Chondrocyte (in vitro differentiated cells): ENCODE measurements around the gene LTBP3. TPM values are rescaled to one million over a fixed set of nuclear protein-coding genes. Genes with fewer than 3 reads are reported as not detected.

Source experiments
- DNase-seq: peaks from one replicate; pipeline ENCODE4 v3.0.0; 2021; ENCODE audit warnings: mixed read lengths, low spot score
- H3K27ac Mint-ChIP-seq: one replicate; pipeline ENCODE4 v1.8.0; 2021; ENCODE audit warnings: mild to moderate bottlenecking, moderate library complexity, mixed read lengths; ENCODE audit not compliant: unreplicated experiment
- H3K27me3 Mint-ChIP-seq: 2 replicates; pipeline ENCODE4 v1.8.0; 2021; ENCODE audit warnings: low read depth, mixed read lengths
- H3K36me3 Mint-ChIP-seq: 2 replicates; pipeline ENCODE4 v1.8.0; 2021; ENCODE audit warnings: low read depth, mixed read lengths
- H3K4me1 Mint-ChIP-seq: 2 replicates; pipeline ENCODE4 v1.8.0; 2021; ENCODE audit warnings: low read depth, mild to moderate bottlenecking, mixed read lengths
- H3K4me3 Mint-ChIP-seq: one replicate; pipeline ENCODE4 v1.8.0; 2021; ENCODE audit warnings: mild to moderate bottlenecking, moderate library complexity, mixed read lengths; ENCODE audit not compliant: unreplicated experiment
- H3K9me3 Mint-ChIP-seq: 2 replicates; pipeline ENCODE4 v1.8.0; 2021; ENCODE audit warnings: low read depth, mixed read lengths
- total RNA-seq: library from RNA; stranded (reverse); gene quantifications from 3 replicates; pipeline ENCODE4 v1.2.1, GENCODE V29; 2021
- TF ChIP-seq, protein P1 (sequence below): fragments of 200-600 bp; sonication (generic); IDR thresholded peaks from 2 replicates; pipeline ENCODE4 v1.5.0; 2021; ENCODE audit warnings: antibody characterized with exemption, mild to moderate bottlenecking, moderate library complexity

Gene LTBP3
- total RNA-seq, 1 donor from 2014 or later: 271 TPM

DNA sequence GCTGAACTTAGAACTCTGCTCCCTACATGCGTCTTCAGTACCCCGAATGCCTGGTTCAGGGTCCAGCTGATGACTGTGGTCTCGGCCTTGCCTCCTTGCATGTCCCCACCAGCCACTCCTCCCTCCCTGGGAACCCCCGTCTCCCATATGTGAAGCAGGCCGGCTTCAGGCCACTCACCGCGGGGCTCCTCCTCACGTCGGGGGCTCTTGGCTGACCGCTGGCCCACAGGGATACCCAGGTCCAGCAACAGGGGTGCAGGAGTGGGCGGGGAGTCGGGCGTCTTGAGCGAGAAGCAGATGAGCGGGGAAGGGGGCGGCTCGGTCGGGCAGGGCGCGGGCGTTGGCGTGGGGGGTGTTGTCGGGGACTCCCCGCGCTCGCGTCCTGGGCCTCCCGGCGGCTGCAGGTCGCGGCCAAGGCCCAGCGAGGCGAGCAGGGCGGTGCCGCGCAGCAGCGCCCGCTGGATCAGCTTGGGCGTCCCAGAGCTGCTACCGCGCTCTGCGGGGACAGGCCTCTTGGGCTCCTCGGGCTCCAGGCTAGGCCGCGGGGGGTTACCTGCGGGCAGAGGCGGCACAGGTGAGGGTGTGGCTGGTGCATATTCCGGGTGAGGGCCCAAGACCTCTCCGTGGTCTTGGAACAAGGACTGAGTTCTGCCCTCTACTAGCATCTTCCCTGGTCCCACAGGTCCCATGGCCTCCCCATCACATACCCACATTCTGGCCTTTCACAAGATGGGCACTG is 41.2 kb upstream of the LTBP3 start:
- Mint-ChIP-seq H3K4me1 (peaks cover 5% of the 10 kb centered on the region), H3K27ac (no peak overlapping the region), H3K9me3 (no peaks in the 10 kb centered on the region), H3K27me3 (no peaks in the 10 kb centered on the region), H3K36me3 (peaks cover 17% of the 10 kb centered on the region), H3K4me3 (no peak overlapping the region)
- DNase-seq: no peak
- TF ChIP-seq, protein P1, sequence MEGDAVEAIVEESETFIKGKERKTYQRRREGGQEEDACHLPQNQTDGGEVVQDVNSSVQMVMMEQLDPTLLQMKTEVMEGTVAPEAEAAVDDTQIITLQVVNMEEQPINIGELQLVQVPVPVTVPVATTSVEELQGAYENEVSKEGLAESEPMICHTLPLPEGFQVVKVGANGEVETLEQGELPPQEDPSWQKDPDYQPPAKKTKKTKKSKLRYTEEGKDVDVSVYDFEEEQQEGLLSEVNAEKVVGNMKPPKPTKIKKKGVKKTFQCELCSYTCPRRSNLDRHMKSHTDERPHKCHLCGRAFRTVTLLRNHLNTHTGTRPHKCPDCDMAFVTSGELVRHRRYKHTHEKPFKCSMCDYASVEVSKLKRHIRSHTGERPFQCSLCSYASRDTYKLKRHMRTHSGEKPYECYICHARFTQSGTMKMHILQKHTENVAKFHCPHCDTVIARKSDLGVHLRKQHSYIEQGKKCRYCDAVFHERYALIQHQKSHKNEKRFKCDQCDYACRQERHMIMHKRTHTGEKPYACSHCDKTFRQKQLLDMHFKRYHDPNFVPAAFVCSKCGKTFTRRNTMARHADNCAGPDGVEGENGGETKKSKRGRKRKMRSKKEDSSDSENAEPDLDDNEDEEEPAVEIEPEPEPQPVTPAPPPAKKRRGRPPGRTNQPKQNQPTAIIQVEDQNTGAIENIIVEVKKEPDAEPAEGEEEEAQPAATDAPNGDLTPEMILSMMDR: no peak

DNA sequence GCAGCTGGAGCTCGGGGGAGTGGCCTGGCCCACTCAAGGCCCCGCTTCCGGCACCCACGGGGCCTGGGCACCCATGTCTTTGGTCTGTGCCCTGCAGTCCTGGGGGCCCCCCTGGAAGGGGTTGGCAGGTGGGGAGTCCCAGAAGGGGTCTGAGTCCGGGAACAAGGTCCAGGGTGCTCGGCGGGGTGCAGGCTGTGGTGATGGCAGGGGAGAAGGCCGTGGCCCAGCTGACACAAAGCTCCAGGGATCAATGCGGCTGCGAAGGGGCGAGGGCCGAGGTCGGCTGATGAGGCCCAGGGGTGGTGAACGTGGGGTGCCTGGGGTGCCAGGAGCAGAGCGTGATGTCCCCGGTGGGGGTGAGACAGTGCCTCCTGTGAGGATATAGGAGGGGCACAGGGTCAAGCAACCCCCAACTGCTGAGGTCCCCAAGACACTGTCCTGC is 40.1 kb upstream of the LTBP3 start:
- Mint-ChIP-seq H3K27me3 (no peaks in the 10 kb centered on the region), H3K36me3 (peaks cover 9% of the 10 kb centered on the region), H3K4me1 (peaks cover 5% of the 10 kb centered on the region), H3K4me3 (no peak overlapping the region), H3K27ac (no peak overlapping the region), H3K9me3 (no peaks in the 10 kb centered on the region)
- DNase-seq: no peak
- TF ChIP-seq, protein P1: no peak

DNA sequence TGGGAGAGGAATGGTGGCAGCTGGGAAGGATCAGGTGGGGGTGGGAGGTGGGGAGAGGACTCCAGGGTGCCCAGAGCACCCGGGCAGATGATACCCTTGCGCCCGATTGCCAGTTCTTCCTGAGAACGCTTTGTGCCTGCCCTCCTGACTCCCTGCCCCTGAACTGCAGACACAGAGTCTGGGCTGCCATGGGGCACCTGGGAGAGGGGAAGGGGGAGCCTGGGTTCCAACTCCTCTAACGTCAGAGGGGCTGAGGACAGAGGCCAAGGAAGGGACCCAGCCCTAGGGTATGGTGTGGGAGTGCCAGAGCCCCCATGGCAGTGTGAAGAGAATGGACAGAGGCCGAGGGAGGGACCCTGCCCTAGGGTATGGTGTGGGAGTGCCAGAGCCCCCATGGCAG is 38.4 kb upstream of the LTBP3 start:
- DNase-seq: no peak
- TF ChIP-seq, protein P1: no peak
- Mint-ChIP-seq H3K4me1 (peaks cover 5% of the 10 kb centered on the region), H3K27ac (no peak overlapping the region), H3K9me3 (no peaks in the 10 kb centered on the region), H3K36me3 (peaks cover 8% of the 10 kb centered on the region), H3K4me3 (no peak overlapping the region), H3K27me3 (no peaks in the 10 kb centered on the region)

DNA sequence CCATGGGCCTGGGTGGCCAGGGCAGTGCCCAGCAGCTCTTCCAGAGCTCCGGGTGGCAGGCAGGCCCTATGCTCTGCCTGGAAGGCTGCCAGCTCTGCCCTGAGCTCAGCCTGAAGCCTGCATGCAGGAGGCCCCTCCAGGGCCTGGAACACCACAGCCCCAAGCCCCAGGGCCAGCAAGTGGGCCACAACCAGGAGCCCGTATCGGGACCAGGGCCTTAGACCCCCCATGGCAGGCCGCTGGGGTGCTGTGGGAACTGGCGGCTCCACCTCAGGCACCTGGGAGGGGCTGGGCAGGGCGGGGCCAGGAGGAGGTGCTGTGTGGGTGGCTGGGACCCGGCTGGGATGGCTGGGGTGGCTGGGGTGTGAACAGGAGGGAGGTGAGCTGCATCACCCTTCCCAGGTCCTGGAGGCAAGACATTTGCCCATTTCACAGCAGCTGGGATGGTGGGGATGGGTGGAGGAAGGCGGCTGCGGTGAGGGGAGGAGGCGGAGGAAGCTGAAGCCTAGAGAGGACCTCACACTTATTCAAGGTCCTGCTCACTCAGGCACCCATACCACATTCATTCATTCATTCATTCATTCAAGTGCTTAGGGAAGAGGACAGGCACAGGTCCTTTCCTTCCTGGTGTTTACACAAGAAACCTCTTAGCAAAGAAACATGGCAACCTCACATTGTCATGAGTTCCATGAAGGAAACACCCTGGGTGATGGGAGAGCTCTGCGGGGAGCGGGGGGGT is 37.6 kb upstream of the LTBP3 start, which contains the start of gene KCNK7:
TSS of gene KCNK7 (minus strand) at position 258 of the 739 bp plus-strand sequence. CDS start at position 230, 28 bp downstream.
- Mint-ChIP-seq H3K4me3 (no peak within 1 kb of the TSS), H3K36me3 (peaks cover 6% of the 10 kb centered on the region), H3K27me3 (no peaks in the 10 kb centered on the region), H3K4me1 (peaks cover 5% of the 10 kb centered on the region), H3K9me3 (no peaks in the 10 kb centered on the region), H3K27ac (no peak within 1 kb of the TSS)
- no peak for DNase-seq
- TF ChIP-seq, protein P1: no peak

DNA sequence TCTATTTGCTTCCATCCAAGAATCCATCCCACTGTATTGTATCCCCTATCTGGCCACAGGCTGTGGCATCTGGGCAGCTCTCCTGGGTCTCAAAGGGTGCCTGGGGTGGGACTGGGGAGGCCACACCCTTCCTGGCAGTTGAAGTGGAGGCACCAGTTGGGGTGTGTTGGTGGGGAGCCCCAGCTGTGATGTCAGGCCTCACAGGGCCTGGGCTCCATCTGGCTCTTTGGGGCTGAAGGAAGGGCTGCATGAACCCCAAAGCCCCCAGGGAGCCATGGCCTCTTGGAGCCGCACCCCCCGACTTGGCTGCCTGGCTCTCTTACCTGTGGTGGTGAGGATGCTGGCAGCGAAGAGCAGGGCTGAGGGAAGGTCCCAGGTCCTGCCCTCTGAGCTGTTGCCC is 37.0 kb upstream of the LTBP3 start:
- H3K9me3 Mint-ChIP-seq: no peaks in the 10 kb centered on the region
- no peaks in the 10 kb centered on the region for H3K27me3 Mint-ChIP-seq
- H3K4me1 Mint-ChIP-seq: peaks cover 10% of the 10 kb centered on the region
- H3K27ac Mint-ChIP-seq: no peak overlapping the region
- DNase-seq: no peak
- H3K4me3 Mint-ChIP-seq: no peak overlapping the region
- H3K36me3 Mint-ChIP-seq: peaks cover 10% of the 10 kb centered on the region
- TF ChIP-seq, protein P1: no peak
